Activated naive CD4-positive, alpha-beta T cell treated with anti-CD3 and anti-CD28 coated beads for 36 hours (primary cell): Measurements from ENCODE around the gene LARGE2. TPM values are rescaled to one million over a fixed set of nuclear protein-coding genes. Genes with fewer than 3 reads are reported as not detected.
A peak's percentile ranks its signal among the peaks of the same experiment; 100 is the strongest.

Experiments used
- CTCF ChIA-PET: fragments of 350-600 bp; sonication (Branson Sonifier 250); formaldehyde crosslinking; loops from one replicate; lab custom pipeline; 2021; ENCODE audit warnings: antibody characterized with exemption; lab: Charles Lee
- DNase-seq: peaks from one replicate; pipeline ENCODE4 v3.0.0-alpha.2; 2020
- H3K27ac Mint-ChIP-seq: one replicate; pipeline ENCODE4 v1.8.0; 2021; ENCODE audit warnings: mild to moderate bottlenecking, mixed read lengths
- H3K27me3 Mint-ChIP-seq: one replicate; pipeline ENCODE4 v1.8.0; 2021; ENCODE audit warnings: low read depth, mixed read lengths
- H3K36me3 Mint-ChIP-seq: one replicate; pipeline ENCODE4 v1.8.0; 2021; ENCODE audit warnings: low read depth, mixed read lengths
- H3K4me1 Mint-ChIP-seq: one replicate; pipeline ENCODE4 v1.8.0; 2021; ENCODE audit warnings: low read depth, mixed read lengths
- H3K4me3 Mint-ChIP-seq: one replicate; pipeline ENCODE4 v1.8.0; 2021; ENCODE audit warnings: mild to moderate bottlenecking, moderate library complexity, mixed read lengths
- H3K9me3 Mint-ChIP-seq: one replicate; pipeline ENCODE4 v1.8.0; 2021; ENCODE audit warnings: mixed read lengths
- intact Hi-C: fragments of 100-400 bp; cut with micrococcal nuclease; formaldehyde crosslinking; loops from one replicate; pipeline ENCODE4 v1.15.1; 2023
- total RNA-seq, 2 experiments: library from RNA; stranded (reverse); gene quantifications; one replicate each; pipeline ENCODE4 v1.2.3, GENCODE V29; 2021

LARGE2 gene
- under 1 TPM; 0.48 to 0.52 TPM for total RNA-seq

DNA sequence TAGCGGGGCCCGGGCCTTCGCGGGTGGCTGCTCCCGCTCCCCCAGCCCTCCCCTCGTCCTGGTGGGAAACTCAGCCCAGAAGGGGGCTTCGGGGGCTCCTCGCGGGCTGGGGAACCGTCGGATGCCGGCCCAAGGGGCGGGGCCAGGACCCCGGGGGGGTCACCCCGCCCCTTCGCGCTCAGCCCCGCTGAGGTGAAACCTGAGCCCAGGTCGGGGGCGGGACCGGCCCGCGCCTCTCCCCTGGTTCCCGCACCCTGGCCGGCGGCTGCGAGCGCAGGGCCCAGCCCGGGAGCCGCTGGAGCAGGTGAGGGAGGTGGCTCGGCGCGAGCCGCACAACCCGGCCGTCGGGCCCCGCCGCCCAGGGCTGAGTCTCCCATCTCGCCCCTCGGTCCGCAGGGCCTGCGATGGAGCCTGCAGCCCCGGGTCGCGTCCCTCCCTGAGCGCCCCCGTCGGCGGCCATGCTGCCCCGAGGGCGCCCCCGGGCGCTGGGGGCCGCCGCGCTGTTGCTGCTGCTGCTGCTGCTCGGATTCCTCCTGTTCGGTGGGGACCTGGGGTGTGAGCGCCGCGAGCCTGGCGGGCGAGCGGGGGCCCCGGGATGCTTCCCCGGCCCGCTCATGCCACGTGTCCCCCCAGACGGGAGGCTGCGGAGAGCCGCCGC is at the start of gene LARGE2:
LARGE2 (plus strand) TSS at position 232 of the 658 bp plus-strand sequence; CDS start at position 459, 227 bp downstream.
- peaks cover 18% of the 10 kb centered on the region for H3K4me1 Mint-ChIP-seq
- H3K9me3 Mint-ChIP-seq = no peaks in the 10 kb centered on the region

DNA sequence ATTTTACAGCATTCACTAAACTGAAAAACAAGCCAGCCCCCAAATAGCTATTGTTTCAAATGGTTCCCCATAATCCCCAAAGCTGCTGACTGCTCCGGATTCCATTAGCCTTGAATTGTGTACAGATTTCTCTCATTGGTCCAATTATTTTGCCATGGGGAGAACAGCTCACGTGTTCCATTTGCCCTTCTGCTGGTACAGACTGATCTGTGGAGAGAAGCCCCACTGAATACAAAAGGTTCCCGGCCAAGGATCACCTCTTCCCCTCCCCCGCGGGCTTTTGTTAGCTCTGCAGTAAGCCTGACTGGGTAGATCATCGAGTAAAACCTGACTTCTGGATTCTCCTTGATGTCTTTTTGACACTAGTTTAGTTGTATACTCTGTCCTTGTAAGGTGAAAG is 46.1 kb upstream of the LARGE2 start:
- no peak for DNase-seq
- H3K9me3 Mint-ChIP-seq = no peaks in the 10 kb centered on the region
- no peaks in the 10 kb centered on the region for H3K4me1 Mint-ChIP-seq
- peaks cover 27% of the 10 kb centered on the region for H3K36me3 Mint-ChIP-seq
- H3K4me3 Mint-ChIP-seq = no peak overlapping the region
- intact Hi-C loops = no loop called here
- H3K27ac Mint-ChIP-seq = no peak overlapping the region
- CTCF ChIA-PET = no interaction called here
- H3K27me3 Mint-ChIP-seq = no peaks in the 10 kb centered on the region

More for the DNA sequence above, at the start of gene LARGE2:
- Mint-ChIP-seq H3K36me3 (peaks cover 3% of the 10 kb centered on the region), H3K4me3 (peak within 1 kb of the TSS; percentile 74), H3K27ac (no peak within 1 kb of the TSS), H3K27me3 (peaks cover 13% of the 10 kb centered on the region)
- DNase-seq = no peak
- intact Hi-C loops = no loop called here
- CTCF ChIA-PET = interaction anchor here (0.6 kb wide), 1 partner anchor 42 kb away, joined by 3 read pairs; no protein-coding TSS in a partner anchor

DNA sequence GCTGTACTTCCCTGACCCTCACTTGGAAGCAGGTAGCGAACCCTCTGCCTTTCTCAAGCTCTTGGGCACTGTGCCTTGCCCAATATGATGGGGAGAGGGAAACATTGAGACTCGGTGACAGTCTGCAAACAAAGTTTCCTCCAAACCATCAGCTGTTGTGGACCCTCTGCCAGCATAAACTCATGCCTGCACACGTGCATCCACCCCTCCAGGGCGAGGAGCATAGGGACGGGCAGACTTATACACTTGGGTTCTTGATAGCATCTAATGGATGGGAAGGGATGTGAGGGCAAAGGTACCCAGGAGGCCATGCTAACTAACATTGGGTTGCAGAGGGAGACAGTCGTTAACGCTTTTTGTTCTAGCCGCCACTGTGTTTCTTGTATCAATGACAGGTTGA is 45.2 kb upstream of the LARGE2 start:
- no peaks in the 10 kb centered on the region for H3K4me1 Mint-ChIP-seq
- intact Hi-C loops = no loop called here
- no peak for DNase-seq
- H3K27me3 Mint-ChIP-seq = no peaks in the 10 kb centered on the region
- H3K4me3 Mint-ChIP-seq = no peak overlapping the region
- CTCF ChIA-PET = no interaction called here
- peaks cover 26% of the 10 kb centered on the region for H3K36me3 Mint-ChIP-seq
- H3K9me3 Mint-ChIP-seq = no peaks in the 10 kb centered on the region
- no peak overlapping the region for H3K27ac Mint-ChIP-seq

DNA sequence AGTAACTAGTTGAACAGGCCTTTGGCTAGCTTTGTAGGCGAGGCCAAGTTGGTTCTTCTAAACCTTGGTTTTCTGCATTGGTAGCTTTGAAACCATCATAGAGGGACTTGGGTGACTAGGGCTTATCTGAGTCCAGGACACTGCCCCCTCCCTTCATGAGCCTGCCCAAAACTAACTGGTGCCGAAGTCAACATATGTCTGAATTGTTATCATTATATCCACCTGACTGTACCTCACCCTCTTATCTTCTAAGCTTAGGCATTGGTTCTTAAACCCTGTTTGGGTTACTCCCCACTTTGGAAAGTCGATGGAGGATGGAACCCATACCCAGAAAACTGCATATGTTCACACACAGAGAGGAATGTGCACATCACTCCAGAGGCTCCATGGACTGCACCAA is 44.6 kb upstream of the LARGE2 start:
- H3K36me3 Mint-ChIP-seq = peaks cover 26% of the 10 kb centered on the region

DNA sequence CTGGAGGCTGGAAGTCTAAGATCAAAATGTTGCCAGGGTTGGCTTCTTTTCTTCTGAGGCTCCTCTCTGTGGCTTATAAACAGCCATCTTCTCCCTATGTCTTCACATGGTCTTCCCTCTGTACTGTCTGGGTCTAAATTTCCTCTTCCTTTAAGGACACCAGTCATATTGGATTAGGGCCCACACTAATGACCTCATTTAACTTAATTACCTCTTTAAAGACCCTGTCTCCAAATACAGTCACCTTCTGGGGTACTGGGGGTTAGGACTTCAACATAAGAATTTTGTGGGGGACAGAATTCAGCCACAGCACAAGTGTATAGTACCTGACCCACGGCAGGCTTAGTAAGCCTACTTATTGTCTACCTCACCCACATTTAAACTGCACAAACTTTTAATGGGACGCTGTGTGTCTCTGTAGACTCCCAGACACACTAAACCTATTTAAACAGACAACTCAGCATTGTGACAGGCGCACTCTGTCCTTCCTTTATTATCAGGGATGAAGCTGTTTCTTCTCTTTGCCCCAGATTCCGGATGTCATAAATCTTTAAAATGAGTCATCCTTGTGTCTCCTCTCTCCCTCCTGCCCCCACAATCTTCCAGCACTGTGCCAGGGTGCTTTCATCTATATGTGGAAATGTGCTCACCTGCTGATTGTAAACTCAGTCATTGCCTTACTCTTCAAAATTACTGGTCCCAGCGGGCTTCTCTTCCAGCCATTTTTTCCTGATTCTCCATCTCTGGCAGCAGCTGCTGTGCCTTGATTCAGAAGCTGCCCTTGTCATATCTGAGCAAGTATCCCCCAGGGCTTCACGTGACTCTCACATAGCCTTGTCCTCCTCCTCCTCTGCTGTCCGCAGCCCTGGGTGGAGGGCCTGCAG is 42.4 kb upstream of the LARGE2 start:
- CTCF ChIA-PET = no interaction called here
- intact Hi-C loops = no loop called here

More for the DNA sequence above, 44.6 kb upstream of the LARGE2 start:
- intact Hi-C loops = no loop called here
- Mint-ChIP-seq H3K4me3 (no peak overlapping the region), H3K9me3 (no peaks in the 10 kb centered on the region), H3K27me3 (no peaks in the 10 kb centered on the region), H3K4me1 (no peaks in the 10 kb centered on the region), H3K27ac (no peak overlapping the region)
- CTCF ChIA-PET = no interaction called here
- DNase-seq = no peak

DNA sequence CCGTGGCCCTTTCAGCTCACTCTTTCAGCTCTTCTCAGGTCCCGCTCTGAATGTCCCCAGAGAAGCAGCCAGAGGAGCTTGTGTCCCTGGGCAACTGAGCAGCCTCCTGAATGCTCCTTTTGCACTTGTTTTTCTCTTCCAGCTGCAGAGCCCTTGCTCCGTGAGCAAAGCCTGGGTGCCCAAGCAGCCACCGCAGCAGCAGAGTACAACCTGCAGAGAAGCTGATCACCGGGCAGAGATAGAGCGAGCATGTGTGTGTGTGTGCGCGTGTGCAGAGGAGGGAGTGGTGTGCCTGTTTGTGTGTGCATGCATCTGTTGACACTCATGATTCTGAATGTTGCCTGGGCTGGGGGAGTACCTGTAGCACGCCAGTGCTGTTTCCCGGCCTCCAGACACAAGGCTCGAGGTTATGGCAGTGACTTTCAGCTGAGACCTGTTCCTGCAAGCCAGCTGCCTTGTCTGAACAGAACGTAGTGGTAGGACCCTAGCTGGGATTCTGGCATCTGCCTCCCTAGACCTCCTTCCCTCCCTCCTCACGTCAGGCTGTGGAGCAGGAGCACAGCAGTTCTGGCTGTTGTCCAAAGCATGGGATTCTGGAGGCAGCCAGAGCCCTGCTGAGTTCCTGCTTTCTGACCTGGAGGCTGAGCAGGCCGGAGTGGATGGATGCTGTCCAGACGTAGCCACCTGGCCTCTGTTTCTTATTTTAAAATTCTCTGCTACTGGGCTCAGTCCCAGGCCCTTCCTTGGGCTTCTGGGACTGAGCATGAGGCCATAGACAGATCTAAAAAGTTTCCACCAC is 41.5 kb upstream of the LARGE2 start:
- Mint-ChIP-seq H3K4me1 (peaks cover 6% of the 10 kb centered on the region), H3K9me3 (no peaks in the 10 kb centered on the region), H3K27ac (no peak overlapping the region), H3K27me3 (no peaks in the 10 kb centered on the region), H3K4me3 (no peak overlapping the region), H3K36me3 (peaks cover 13% of the 10 kb centered on the region)
- intact Hi-C loops = no loop called here
- CTCF ChIA-PET = no interaction called here
- DNase-seq = no peak

More for the DNA sequence above, 42.4 kb upstream of the LARGE2 start:
- H3K27me3 Mint-ChIP-seq = no peaks in the 10 kb centered on the region
- H3K27ac Mint-ChIP-seq = no peak overlapping the region
- no peaks in the 10 kb centered on the region for H3K9me3 Mint-ChIP-seq
- H3K36me3 Mint-ChIP-seq = peaks cover 17% of the 10 kb centered on the region
- DNase-seq = no peak
- H3K4me3 Mint-ChIP-seq = no peak overlapping the region
- peaks cover 4% of the 10 kb centered on the region for H3K4me1 Mint-ChIP-seq

DNA sequence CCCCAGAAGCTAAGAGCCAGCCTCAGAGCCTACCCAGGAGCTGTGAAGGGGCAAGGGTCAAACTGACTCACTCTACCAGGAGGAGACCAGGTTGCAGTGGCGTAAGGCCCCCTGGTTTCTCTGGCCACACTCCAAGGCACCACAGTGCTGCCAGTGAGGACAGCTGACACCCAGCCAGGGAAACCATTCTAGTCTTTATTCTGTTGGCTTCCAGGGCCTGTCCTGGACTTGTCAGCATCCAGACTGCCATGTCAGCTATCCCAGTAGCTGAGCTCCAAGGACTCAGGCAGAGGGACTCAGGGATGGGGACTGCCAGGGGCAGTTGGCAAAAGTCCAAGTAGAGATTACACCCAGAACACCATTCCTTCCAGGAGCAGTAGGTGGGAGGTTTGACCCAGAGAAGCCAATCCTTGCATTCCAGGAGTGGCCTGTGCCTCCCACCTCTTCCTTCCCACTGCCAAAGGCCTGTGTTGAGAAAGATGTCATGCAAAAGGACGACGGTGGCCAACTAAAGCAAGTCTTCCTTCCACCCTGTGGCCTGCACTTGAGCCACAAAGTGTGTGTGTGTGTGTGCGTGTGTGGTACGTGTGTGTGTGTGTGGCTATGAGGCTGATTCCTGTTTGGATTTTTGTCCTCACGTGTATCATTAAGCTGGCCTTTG is 40.6 kb upstream of the LARGE2 start:
- Mint-ChIP-seq H3K9me3 (no peaks in the 10 kb centered on the region), H3K27me3 (no peaks in the 10 kb centered on the region), H3K4me1 (peaks cover 6% of the 10 kb centered on the region), H3K4me3 (no peak overlapping the region), H3K36me3 (peaks cover 13% of the 10 kb centered on the region), H3K27ac (no peak overlapping the region)
- CTCF ChIA-PET = no interaction called here
- intact Hi-C loops = no loop called here
- no peak for DNase-seq

DNA sequence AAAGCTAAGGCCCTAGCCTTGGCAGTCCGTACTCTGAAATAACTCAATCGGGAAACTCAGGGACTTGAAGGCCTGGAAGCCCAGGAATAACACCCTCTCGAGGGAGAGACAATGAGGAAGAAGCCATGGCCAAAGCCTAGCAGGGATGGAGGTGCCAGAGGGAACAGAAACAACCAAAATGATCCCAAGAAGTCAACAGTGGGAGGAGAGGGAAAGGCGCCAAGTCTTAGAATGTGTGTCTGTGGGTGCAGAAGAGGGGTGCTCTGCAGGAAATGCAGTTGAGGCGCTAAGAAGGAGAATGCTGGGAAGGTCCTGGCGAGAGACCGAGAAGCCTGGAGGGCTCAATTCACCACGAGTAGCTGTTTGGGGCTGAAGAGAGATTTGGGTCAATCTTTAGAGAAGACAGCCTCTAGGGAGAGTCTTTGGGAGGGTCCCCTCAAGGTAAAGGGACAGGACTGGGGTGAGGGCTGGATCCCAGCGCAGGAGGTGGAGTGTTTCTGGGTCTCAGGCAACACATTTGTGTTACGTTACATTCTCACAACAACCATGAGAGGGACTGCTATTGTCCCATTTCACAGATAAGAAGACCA is 37.8 kb upstream of the LARGE2 start:
- no peak for DNase-seq
- CTCF ChIA-PET = no interaction called here
- H3K9me3 Mint-ChIP-seq = no peaks in the 10 kb centered on the region
- peak overlapping the region; percentile 56 for H3K4me3 Mint-ChIP-seq
- H3K27me3 Mint-ChIP-seq = no peaks in the 10 kb centered on the region
- H3K4me1 Mint-ChIP-seq = peaks cover 6% of the 10 kb centered on the region
- peaks cover 7% of the 10 kb centered on the region for H3K36me3 Mint-ChIP-seq
- H3K27ac Mint-ChIP-seq = no peak overlapping the region
- intact Hi-C loops = loop anchor here (1.0 kb wide), 4 partner anchors 15 to 236 kb away; partner anchors contain the start of genes CRY2 and PEX16

DNA sequence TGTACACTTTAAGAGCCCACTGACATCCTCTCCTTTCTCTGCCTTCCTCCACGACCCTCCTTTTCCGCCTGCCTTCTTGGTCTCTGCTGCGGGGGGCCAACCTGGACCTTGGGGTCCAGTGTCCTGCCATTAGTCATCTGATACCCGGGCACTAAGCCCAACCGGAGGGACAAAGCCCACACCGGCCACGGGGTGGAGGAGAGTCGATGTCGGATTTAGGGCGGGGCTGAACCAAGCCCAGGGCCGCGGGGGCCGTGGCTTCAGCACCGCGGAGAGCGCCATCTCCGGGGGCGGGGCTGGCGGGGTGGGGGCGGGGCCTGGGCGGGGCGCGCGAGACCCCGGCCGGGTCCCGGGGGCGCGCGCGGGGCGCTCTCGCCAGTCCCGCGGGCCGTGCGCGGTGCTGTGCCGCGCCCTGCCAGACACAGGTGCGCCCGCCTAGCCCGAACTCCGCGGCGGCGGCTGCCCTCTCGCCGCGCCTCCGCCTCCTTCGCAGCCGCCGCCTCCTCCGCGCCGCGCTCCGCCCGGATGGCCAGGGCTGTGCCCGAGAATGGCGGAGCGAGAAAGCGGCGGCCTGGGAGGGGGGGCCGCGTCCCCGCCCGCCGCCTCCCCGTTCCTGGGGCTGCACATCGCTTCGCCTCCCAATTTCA is 37.1 kb upstream of the LARGE2 start, which contains the start of gene MAPK8IP1:
MAPK8IP1 (plus strand) TSS at position 378 of the 647 bp plus-strand sequence; CDS start at position 548, 170 bp downstream.
- Mint-ChIP-seq H3K9me3 (no peaks in the 10 kb centered on the region), H3K36me3 (peaks cover 7% of the 10 kb centered on the region), H3K27me3 (peaks cover under 1% of the 10 kb centered on the region), H3K27ac (no peak within 1 kb of the TSS), H3K4me3 (peak within 1 kb of the TSS; percentile 56), H3K4me1 (peaks cover 6% of the 10 kb centered on the region)
- intact Hi-C loops = loop anchor here (1.0 kb wide), 4 partner anchors 14 to 235 kb away; partner anchors contain the start of genes CRY2 and PEX16
- DNase-seq = peak; percentile 40
- CTCF ChIA-PET = no interaction called here

DNA sequence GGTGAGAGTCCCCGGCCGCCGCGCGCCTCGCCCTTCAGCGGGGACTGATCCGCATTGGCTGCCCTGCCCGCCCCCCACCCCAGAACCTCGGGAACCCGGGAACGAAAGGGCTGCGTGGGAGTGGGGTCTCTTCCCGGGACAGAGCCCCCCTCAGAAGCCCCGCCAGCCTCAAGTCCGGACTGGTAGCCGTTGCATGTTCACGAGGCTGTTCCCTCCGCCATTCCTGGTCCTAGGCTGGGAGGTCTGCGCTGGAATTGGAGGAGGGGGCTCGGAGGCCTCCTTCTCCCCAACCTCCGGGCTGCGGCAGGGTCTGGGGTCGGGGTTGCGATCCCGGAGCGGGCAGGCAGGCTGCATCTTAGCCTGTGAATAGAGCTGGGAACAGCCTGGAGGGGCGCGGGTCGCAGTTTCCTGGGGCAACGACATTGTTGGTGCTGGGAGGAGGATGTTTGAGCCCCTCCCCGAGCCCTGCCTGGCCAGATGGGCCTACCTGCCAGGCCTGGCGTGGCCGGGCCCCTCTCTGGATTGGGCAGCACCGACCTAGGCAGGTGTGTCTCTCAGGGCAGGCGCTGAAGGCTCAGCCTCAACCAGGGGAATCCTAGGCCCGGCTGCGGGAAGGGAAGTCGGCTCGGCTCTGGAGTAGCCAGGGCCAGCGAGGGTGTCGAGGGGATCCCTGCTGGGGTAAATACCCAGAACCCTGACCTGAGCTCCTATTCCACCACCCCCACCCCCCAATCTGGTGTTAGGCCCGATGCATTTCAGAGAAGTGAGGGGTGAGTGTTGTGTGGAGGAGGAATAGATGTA is 36.3 kb upstream of the LARGE2 start:
- Mint-ChIP-seq H3K27me3 (peaks cover 3% of the 10 kb centered on the region), H3K36me3 (no peaks in the 10 kb centered on the region), H3K27ac (no peak overlapping the region), H3K4me3 (peak overlapping the region; percentile 8), H3K9me3 (no peaks in the 10 kb centered on the region), H3K4me1 (peaks cover 6% of the 10 kb centered on the region)
- intact Hi-C loops = loop anchor here (1.0 kb wide), 4 partner anchors 13 to 234 kb away; partner anchors contain the start of genes CRY2 and PEX16
- CTCF ChIA-PET = no interaction called here
- DNase-seq = no peak
